Measurements from ENCODE around the gene CHAD.

The CHAD gene

DNA sequence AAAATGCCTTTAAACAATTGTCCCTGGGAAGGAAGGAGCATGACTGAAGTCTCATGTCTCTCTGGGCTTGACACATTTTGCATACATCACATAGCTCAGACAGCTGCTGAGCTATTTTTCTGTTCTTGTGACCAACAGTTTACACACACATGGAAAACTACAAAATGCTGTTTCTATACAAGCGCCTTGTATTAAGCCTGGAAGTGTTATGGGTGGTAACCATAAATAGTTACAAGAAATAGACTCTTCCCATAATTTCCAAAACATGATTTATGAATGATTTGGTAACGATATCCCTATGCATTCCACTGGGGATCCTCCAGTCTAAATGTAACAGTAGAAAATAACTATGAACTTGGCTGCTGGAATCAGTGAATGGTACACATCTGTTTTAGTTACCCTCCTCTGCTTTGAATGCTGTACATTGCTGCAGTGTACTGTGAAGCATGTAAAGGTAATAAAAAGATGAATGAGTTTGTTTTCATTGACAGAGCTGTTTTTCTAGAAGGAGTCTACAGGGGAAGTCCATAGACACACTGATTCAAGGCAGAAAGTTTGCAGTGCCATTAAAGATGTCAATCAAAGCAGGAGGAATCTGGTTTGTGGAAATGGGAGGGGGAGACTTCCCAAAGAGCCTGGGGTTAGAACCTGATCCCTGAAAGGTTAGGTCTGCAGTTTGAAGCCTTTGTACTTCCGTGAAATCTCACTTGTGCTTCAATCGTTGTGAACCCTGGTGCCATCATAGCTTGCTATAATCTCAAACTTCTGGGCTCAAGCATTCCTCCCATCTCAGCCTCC, 37.7 kb downstream of the CHAD start (continued):
- TF ChIP-seq, protein P1, sequence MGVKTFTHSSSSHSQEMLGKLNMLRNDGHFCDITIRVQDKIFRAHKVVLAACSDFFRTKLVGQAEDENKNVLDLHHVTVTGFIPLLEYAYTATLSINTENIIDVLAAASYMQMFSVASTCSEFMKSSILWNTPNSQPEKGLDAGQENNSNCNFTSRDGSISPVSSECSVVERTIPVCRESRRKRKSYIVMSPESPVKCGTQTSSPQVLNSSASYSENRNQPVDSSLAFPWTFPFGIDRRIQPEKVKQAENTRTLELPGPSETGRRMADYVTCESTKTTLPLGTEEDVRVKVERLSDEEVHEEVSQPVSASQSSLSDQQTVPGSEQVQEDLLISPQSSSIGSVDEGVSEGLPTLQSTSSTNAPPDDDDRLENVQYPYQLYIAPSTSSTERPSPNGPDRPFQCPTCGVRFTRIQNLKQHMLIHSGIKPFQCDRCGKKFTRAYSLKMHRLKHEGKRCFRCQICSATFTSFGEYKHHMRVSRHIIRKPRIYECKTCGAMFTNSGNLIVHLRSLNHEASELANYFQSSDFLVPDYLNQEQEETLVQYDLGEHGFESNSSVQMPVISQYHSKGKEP (tag by site-specific recombination; IDR thresholded peaks at IDR 0.05), result peak; percentile 34
- TF ChIP-seq OSR2 (tag by site-specific recombination; IDR thresholded peaks at IDR 0.05), result no peak
- TF ChIP-seq PRDM6 (tag by site-specific recombination; IDR thresholded peaks at IDR 0.05), result 0 out of 2 replicates have a peak, but pooled peaks have one; percentile 15
- TF ChIP-seq ZSCAN18 (tag by site-specific recombination; IDR thresholded peaks at IDR 0.05), result no peak
- no peak for TF ChIP-seq ZNF600 (tag by site-specific recombination; IDR thresholded peaks at IDR 0.05)
- TF ChIP-seq, protein P2, sequence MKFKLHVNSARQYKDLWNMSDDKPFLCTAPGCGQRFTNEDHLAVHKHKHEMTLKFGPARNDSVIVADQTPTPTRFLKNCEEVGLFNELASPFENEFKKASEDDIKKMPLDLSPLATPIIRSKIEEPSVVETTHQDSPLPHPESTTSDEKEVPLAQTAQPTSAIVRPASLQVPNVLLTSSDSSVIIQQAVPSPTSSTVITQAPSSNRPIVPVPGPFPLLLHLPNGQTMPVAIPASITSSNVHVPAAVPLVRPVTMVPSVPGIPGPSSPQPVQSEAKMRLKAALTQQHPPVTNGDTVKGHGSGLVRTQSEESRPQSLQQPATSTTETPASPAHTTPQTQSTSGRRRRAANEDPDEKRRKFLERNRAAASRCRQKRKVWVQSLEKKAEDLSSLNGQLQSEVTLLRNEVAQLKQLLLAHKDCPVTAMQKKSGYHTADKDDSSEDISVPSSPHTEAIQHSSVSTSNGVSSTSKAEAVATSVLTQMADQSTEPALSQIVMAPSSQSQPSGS (tag by site-specific recombination; IDR thresholded peaks at IDR 0.05; ENCODE audit: low read depth), result no peak
- no peak for TF ChIP-seq TRIM28 (IDR thresholded peaks at IDR 0.05; ENCODE audit: borderline replicate concordance, low read length)
- no peak for TF ChIP-seq ZNF544 (tag by site-specific recombination; IDR thresholded peaks at IDR 0.05)
- TF ChIP-seq GLI4 (tag by site-specific recombination; IDR thresholded peaks at IDR 0.05), result no peak
- no peak for TF ChIP-seq BCL11A (tag by site-specific recombination; IDR thresholded peaks at IDR 0.05; ENCODE audit: low read depth)
- no peak for TF ChIP-seq ZNF24 (tag by site-specific recombination; IDR thresholded peaks at IDR 0.05)
- TF ChIP-seq, protein P3, sequence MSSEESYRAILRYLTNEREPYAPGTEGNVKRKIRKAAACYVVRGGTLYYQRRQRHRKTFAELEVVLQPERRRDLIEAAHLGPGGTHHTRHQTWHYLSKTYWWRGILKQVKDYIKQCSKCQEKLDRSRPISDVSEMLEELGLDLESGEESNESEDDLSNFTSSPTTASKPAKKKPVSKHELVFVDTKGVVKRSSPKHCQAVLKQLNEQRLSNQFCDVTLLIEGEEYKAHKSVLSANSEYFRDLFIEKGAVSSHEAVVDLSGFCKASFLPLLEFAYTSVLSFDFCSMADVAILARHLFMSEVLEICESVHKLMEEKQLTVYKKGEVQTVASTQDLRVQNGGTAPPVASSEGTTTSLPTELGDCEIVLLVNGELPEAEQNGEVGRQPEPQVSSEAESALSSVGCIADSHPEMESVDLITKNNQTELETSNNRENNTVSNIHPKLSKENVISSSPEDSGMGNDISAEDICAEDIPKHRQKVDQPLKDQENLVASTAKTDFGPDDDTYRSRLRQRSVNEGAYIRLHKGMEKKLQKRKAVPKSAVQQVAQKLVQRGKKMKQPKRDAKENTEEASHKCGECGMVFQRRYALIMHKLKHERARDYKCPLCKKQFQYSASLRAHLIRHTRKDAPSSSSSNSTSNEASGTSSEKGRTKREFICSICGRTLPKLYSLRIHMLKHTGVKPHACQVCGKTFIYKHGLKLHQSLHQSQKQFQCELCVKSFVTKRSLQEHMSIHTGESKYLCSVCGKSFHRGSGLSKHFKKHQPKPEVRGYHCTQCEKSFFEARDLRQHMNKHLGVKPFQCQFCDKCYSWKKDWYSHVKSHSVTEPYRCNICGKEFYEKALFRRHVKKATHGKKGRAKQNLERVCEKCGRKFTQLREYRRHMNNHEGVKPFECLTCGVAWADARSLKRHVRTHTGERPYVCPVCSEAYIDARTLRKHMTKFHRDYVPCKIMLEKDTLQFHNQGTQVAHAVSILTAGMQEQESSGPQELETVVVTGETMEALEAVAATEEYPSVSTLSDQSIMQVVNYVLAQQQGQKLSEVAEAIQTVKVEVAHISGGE (tag by site-specific recombination; conservative IDR thresholded peaks at IDR 0.05; ENCODE audit: low read depth), result no peak
- no peak for TF ChIP-seq KLF10 (tag by site-specific recombination; IDR thresholded peaks at IDR 0.05)
- TF ChIP-seq GFI1B (tag by site-specific recombination; IDR thresholded peaks at IDR 0.05), result 0 out of 2 replicates have a peak, but pooled peaks have one; percentile 46
- no peak for TF ChIP-seq ZNF660 (tag by site-specific recombination; IDR thresholded peaks at IDR 0.05)
- no peak for TF ChIP-seq ZNF792 (tag by site-specific recombination; IDR thresholded peaks at IDR 0.05)
